HepG2 (cell line): Measurements from ENCODE around the gene NEAT1. TPM values are rescaled to one million over a fixed set of nuclear protein-coding genes. Genes with fewer than 3 reads are reported as not detected.

Experiments
- DR1 ChIP-seq: sonication (generic); formaldehyde crosslinking; IDR thresholded peaks from 2 replicates; pipeline ENCODE4 v1.8.0; 2021; ENCODE audit warnings: mild to moderate bottlenecking, missing genetic modification reagents, inconsistent platforms
- IRX3 ChIP-seq: sonication (generic); formaldehyde crosslinking; IDR thresholded peaks from 2 replicates; pipeline ENCODE4 v1.8.1; 2023; ENCODE audit warnings: mild to moderate bottlenecking, low read depth, missing genetic modification reagents, borderline replicate concordance
- KLF11 ChIP-seq: IDR thresholded peaks from 2 replicates; pipeline ENCODE4 v1.6.1; 2016; ENCODE audit warnings: missing compliant biosample characterization
- NFRKB ChIP-seq: fragments of 450-650 bp; IDR thresholded peaks from 2 replicates; pipeline ENCODE4 v1.6.1; 2017
- RFXANK ChIP-seq: IDR thresholded peaks from 2 replicates; pipeline ENCODE4 v1.6.1; 2016
- TMF1 ChIP-seq: sonication (generic); formaldehyde crosslinking; IDR thresholded peaks from 2 replicates; pipeline ENCODE4 v1.8.1; 2022; ENCODE audit warnings: low read depth, missing genetic modification reagents
- ZNF34 ChIP-seq: sonication (generic); formaldehyde crosslinking; IDR thresholded peaks from 2 replicates; pipeline ENCODE4 v1.4.0; 2020; ENCODE audit warnings: mild to moderate bottlenecking, missing genetic modification reagents, borderline replicate concordance
- ZNF615 ChIP-seq: sonication (generic); formaldehyde crosslinking; IDR thresholded peaks from 2 replicates; pipeline ENCODE4 v1.5.0; 2020; ENCODE audit warnings: mild to moderate bottlenecking, missing genetic modification reagents, borderline replicate concordance
- ZNF709 ChIP-seq: sonication (generic); formaldehyde crosslinking; IDR thresholded peaks from 2 replicates; pipeline ENCODE4 v1.5.0; 2020; ENCODE audit warnings: mild to moderate bottlenecking, missing genetic modification reagents
- ZNF790 ChIP-seq: sonication (generic); formaldehyde crosslinking; IDR thresholded peaks from 2 replicates; pipeline ENCODE4 v1.8.0; 2022; ENCODE audit warnings: missing genetic modification reagents, mild to moderate bottlenecking, borderline replicate concordance
- polyA plus RNA-seq, 8 experiments: library from polyadenylated mRNA; depleted of rRNA in 3 of 8; stranded (reverse) in 7 of 8; unstranded in 1 of 8; fragments of >200 nt; fragmentation: Illumina TruSeq in 4 of 8; extraction: Trizol in 4 of 8; gene quantifications; 2 replicates each; pipeline versions ENCODE4 v1.2.1 to v1.2.3, GENCODE V29; 2011 to 2016; ENCODE audit warnings: low read depth in 4 of 8, missing spikeins in 1 of 8, mixed read lengths in 1 of 8; ENCODE audit not compliant: insufficient read depth in 1 of 8
- total RNA-seq, 5 experiments: library from RNA; depleted of rRNA; stranded (reverse); fragments of >200 nt; fragmentation: Illumina TruSeq; extraction: Trizol; gene quantifications; 2 replicates each; pipeline ENCODE4 v1.2.3, GENCODE V29; 2016; ENCODE audit warnings: low read depth in 1 of 5
- TF ChIP-seq, protein P1 (sequence below): sonication (generic); formaldehyde crosslinking; IDR thresholded peaks from 2 replicates; pipeline ENCODE4 v1.4.0; 2020; ENCODE audit warnings: missing genetic modification reagents, borderline replicate concordance
- TF ChIP-seq, protein P2 (sequence below): sonication (generic); formaldehyde crosslinking; IDR thresholded peaks from 2 replicates; pipeline ENCODE4 v1.4.0; 2020; ENCODE audit warnings: mild to moderate bottlenecking, missing genetic modification reagents
- TF ChIP-seq, protein P3 (sequence below): fragments of 450-650 bp; IDR thresholded peaks from 2 replicates; pipeline ENCODE4 v1.6.1; 2017; ENCODE audit warnings: mild to moderate bottlenecking
- TF ChIP-seq, protein P4 (sequence below): sonication (generic); formaldehyde crosslinking; IDR thresholded peaks from 2 replicates; pipeline ENCODE4 v1.9.0; 2021; ENCODE audit warnings: mild to moderate bottlenecking, missing genetic modification reagents

Gene NEAT1
- total and polyA plus RNA-seq, 2 of the 13 experiments (the other 11 are each of a cell fraction or from before 2014, with no cell fraction given) = 20.5 to 41.2 TPM

DNA sequence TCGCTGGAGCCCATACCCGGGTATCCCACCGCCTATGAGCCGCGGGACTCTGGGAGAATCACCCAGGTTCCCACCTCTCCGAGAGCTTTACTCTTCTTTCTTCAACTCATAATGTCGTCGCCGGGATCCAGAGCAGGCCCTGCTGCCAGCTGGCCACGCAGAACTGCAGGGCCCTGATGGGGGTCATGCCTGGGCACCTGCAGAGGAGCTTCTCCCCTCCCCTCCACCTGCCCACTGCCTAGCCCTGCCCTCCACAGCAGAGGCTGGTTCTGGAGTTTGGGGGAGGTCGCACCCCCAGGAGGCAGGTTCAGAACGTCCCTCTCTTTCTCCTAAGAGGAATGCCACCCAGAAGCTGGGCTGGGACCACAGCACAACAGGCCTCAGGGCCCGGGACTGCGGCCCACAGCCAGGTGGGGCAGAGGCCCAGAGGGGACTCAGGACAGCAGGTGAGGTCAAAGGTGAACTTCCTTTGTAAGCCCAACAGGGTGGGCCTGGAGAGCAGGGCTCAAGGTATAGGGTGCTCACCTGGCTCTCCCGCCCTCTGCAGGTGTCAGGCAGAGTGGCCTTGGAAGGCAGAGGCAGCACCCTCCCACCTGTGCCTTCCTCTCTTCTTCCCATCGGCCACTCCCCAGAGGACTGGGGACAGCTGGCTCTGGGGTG, 42.0 kb upstream of the NEAT1 start (continued):
- TF ChIP-seq ZNF790 (CRISPR knock-in tag) = no peak
- TF ChIP-seq, protein P1, sequence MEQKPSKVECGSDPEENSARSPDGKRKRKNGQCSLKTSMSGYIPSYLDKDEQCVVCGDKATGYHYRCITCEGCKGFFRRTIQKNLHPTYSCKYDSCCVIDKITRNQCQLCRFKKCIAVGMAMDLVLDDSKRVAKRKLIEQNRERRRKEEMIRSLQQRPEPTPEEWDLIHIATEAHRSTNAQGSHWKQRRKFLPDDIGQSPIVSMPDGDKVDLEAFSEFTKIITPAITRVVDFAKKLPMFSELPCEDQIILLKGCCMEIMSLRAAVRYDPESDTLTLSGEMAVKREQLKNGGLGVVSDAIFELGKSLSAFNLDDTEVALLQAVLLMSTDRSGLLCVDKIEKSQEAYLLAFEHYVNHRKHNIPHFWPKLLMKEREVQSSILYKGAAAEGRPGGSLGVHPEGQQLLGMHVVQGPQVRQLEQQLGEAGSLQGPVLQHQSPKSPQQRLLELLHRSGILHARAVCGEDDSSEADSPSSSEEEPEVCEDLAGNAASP (CRISPR knock-in tag) = no peak
- TF ChIP-seq RFXANK (CRISPR knock-in tag) = no peak
- TF ChIP-seq ZNF615 = no peak
- no peak for TF ChIP-seq IRX3 (CRISPR knock-in tag)
- TF ChIP-seq, protein P2, sequence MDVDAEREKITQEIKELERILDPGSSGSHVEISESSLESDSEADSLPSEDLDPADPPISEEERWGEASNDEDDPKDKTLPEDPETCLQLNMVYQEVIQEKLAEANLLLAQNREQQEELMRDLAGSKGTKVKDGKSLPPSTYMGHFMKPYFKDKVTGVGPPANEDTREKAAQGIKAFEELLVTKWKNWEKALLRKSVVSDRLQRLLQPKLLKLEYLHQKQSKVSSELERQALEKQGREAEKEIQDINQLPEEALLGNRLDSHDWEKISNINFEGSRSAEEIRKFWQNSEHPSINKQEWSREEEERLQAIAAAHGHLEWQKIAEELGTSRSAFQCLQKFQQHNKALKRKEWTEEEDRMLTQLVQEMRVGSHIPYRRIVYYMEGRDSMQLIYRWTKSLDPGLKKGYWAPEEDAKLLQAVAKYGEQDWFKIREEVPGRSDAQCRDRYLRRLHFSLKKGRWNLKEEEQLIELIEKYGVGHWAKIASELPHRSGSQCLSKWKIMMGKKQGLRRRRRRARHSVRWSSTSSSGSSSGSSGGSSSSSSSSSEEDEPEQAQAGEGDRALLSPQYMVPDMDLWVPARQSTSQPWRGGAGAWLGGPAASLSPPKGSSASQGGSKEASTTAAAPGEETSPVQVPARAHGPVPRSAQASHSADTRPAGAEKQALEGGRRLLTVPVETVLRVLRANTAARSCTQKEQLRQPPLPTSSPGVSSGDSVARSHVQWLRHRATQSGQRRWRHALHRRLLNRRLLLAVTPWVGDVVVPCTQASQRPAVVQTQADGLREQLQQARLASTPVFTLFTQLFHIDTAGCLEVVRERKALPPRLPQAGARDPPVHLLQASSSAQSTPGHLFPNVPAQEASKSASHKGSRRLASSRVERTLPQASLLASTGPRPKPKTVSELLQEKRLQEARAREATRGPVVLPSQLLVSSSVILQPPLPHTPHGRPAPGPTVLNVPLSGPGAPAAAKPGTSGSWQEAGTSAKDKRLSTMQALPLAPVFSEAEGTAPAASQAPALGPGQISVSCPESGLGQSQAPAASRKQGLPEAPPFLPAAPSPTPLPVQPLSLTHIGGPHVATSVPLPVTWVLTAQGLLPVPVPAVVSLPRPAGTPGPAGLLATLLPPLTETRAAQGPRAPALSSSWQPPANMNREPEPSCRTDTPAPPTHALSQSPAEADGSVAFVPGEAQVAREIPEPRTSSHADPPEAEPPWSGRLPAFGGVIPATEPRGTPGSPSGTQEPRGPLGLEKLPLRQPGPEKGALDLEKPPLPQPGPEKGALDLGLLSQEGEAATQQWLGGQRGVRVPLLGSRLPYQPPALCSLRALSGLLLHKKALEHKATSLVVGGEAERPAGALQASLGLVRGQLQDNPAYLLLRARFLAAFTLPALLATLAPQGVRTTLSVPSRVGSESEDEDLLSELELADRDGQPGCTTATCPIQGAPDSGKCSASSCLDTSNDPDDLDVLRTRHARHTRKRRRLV = no peak
- TF ChIP-seq NFRKB = no peak
- no peak for TF ChIP-seq ZNF709 (CRISPR knock-in tag)
- TF ChIP-seq, protein P3, sequence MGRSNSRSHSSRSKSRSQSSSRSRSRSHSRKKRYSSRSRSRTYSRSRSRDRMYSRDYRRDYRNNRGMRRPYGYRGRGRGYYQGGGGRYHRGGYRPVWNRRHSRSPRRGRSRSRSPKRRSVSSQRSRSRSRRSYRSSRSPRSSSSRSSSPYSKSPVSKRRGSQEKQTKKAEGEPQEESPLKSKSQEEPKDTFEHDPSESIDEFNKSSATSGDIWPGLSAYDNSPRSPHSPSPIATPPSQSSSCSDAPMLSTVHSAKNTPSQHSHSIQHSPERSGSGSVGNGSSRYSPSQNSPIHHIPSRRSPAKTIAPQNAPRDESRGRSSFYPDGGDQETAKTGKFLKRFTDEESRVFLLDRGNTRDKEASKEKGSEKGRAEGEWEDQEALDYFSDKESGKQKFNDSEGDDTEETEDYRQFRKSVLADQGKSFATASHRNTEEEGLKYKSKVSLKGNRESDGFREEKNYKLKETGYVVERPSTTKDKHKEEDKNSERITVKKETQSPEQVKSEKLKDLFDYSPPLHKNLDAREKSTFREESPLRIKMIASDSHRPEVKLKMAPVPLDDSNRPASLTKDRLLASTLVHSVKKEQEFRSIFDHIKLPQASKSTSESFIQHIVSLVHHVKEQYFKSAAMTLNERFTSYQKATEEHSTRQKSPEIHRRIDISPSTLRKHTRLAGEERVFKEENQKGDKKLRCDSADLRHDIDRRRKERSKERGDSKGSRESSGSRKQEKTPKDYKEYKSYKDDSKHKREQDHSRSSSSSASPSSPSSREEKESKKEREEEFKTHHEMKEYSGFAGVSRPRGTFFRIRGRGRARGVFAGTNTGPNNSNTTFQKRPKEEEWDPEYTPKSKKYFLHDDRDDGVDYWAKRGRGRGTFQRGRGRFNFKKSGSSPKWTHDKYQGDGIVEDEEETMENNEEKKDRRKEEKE = no peak
- TF ChIP-seq KLF11 (CRISPR knock-in tag) = no peak
- no peak for TF ChIP-seq ZNF34
- TF ChIP-seq DR1 = no peak
- TF ChIP-seq, protein P4, sequence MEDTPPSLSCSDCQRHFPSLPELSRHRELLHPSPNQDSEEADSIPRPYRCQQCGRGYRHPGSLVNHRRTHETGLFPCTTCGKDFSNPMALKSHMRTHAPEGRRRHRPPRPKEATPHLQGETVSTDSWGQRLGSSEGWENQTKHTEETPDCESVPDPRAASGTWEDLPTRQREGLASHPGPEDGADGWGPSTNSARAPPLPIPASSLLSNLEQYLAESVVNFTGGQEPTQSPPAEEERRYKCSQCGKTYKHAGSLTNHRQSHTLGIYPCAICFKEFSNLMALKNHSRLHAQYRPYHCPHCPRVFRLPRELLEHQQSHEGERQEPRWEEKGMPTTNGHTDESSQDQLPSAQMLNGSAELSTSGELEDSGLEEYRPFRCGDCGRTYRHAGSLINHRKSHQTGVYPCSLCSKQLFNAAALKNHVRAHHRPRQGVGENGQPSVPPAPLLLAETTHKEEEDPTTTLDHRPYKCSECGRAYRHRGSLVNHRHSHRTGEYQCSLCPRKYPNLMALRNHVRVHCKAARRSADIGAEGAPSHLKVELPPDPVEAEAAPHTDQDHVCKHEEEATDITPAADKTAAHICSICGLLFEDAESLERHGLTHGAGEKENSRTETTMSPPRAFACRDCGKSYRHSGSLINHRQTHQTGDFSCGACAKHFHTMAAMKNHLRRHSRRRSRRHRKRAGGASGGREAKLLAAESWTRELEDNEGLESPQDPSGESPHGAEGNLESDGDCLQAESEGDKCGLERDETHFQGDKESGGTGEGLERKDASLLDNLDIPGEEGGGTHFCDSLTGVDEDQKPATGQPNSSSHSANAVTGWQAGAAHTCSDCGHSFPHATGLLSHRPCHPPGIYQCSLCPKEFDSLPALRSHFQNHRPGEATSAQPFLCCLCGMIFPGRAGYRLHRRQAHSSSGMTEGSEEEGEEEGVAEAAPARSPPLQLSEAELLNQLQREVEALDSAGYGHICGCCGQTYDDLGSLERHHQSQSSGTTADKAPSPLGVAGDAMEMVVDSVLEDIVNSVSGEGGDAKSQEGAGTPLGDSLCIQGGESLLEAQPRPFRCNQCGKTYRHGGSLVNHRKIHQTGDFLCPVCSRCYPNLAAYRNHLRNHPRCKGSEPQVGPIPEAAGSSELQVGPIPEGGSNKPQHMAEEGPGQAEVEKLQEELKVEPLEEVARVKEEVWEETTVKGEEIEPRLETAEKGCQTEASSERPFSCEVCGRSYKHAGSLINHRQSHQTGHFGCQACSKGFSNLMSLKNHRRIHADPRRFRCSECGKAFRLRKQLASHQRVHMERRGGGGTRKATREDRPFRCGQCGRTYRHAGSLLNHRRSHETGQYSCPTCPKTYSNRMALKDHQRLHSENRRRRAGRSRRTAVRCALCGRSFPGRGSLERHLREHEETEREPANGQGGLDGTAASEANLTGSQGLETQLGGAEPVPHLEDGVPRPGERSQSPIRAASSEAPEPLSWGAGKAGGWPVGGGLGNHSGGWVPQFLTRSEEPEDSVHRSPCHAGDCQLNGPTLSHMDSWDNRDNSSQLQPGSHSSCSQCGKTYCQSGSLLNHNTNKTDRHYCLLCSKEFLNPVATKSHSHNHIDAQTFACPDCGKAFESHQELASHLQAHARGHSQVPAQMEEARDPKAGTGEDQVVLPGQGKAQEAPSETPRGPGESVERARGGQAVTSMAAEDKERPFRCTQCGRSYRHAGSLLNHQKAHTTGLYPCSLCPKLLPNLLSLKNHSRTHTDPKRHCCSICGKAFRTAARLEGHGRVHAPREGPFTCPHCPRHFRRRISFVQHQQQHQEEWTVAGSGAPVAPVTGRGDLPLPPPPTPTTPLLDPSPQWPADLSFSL (CRISPR knock-in tag) = no peak
- TF ChIP-seq TMF1 (CRISPR knock-in tag) = no peak
